Left renal pelvis (tissue), 4 donors: Measurements from ENCODE around the gene FMO1. TPM values are rescaled to one million over a fixed set of nuclear protein-coding genes. Genes with fewer than 3 reads are reported as not detected.
"Not testable (repeated sequence)": the region's sequence is repeated elsewhere in the genome, so short reads cannot be mapped to it uniquely, and the experiment has no call there.

Experiments used
- DNase-seq, 4 donors: peaks; one replicate each; pipeline ENCODE4 v3.0.0-alpha.2; 2013; ENCODE audit warnings: low read depth in 4 of 4, low spot score in 3 of 4
- polyA plus RNA-seq, 4 donors: library from polyadenylated mRNA; unstranded; fragments of 120-200 nt; gene quantifications; one replicate each; pipeline ENCODE4 v1.2.1, GENCODE V29; 2013; ENCODE audit not compliant: insufficient read length in 4 of 4

FMO1 gene
- polyA plus RNA-seq: 100 to 1,000 TPM in 2 of 4 donors, 10 to 100 TPM in 1, 1 to 10 TPM in 1; 9.7 to 183 (median 136) TPM

GRCh38 chr1:171248302-171248701 lies at the start of gene FMO1:
TSS of gene FMO1 (plus strand) at chr1:171248494. CDS start at chr1:171258088, 9,594 bp downstream.
- DNase-seq: no peak

- DNase-seq: no peak
Measured at GRCh38 chr1:171204296-171204695, 44.0 kb upstream of the FMO1 start.

DNA sequence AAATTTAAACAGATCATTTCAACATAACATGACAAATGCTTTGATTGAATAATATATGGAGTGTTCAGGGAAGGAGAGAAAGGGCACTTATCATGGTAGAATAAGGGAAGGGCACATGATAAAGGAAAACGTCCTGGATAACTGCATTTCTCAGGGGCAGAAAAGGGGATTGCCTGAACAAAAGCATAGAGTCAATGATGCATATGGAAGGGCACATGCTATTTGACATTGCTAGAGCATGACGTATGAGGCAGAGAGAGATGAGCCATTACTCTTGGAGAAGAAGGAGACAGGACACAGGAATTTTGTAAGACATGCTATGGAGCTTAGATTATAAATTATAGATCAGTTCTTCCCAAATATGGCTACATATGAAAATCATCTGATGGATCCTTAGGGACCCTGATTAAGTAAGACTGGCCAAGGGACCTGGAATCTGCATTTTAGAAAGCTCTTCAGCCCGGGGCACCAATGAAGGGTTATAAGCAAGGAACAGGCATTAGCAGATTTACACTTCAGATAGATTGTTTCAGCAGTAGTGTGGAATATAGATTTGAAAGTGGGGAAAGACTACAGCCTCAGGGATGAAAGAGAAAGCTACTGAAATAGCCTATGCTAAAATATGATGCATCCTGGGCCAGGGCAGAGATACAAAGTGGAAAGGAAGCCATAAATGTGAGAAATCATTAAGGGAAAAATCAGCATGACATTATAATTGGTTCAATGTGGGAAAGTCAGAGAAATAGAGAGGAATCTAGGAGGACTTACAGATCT lies 41.9 kb upstream of the FMO1 start:
- DNase-seq: no peak

DNA sequence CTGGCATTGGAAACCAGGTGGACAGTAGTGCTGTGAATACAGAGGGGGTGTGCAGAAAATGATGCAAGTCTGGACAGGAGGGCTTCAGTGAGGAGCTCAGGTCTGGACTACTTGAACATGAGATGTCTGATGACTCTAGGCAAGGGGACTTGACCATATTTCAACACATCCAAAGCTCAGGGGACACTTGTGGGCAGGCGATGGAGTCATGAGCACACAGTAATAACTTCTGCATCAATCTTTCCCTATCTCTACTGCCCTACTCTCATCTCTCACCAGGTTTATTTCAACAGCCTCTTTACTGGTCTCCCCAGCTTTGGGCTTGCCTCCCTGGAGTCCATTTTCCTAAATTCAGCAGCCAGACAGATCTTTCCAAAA lies 41.3 kb upstream of the FMO1 start:
- DNase-seq: no peak

- no peak for DNase-seq
Measured at GRCh38 chr1:171207377-171207776, 40.9 kb upstream of the FMO1 start.

DNA sequence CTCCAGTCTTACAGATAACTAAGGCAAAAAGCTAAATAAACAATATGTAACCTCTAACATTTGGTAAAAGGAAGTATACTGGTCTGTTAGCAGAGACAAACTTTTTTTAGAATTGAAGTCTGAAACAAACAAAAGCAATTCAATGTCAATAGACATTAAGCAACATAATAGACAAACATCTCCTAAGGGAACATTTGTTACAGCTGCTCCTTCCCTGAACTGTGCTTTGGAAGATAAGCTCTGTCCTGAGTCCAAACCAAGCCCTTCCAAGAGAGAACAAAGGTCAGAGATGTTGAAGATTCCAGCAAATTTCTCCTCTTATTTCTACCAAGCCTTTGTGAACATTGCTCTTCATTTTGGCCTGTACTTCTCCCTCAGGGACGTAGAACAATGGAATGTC lies 37.9 kb upstream of the FMO1 start:
- no peak for DNase-seq

- no peak for DNase-seq
Measured at GRCh38 chr1:171212607-171213351, 35.5 kb upstream of the FMO1 start.

DNA sequence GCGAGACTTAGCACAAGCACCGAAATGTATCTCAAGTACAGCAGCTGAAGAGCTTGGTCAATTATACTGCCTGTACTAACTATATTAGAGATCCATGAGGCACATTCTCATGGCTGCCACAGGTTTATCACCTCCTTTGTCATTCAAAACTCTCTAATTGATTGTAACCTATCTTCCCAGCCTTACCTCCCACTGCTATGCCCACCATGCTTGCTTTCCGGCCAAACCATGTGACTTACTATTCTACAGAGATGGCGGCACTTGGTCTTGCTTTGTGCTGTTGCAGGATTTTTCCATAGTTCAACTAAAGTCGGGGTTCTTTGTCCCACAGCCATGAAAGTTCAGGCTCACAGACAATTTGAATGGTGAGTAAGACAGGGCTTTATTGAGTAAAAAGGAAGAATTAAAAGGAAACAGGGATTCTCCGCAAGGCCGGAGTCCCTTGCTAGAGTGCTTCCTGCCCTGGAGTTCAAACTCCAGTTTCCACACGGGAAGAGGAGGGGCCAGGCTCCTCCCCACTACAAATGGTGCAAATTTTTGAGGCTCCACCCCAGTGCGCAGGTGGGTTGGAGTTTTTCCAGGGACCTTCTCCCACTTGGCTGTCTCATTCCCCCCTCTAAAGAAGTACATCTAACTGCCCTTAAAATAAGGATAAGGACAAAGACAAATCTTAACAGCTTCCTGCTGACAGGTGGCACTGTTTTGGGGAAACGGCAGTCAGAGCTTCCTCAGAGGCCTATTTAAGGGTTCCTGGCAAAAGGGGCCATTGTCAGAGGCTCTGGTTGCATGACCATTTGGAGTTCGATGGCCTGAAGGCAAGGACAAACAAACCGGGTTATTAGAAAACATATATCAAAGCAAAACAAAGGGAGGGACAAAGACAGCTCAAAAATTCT lies 34.5 kb upstream of the FMO1 start:
- no peak for DNase-seq

DNA sequence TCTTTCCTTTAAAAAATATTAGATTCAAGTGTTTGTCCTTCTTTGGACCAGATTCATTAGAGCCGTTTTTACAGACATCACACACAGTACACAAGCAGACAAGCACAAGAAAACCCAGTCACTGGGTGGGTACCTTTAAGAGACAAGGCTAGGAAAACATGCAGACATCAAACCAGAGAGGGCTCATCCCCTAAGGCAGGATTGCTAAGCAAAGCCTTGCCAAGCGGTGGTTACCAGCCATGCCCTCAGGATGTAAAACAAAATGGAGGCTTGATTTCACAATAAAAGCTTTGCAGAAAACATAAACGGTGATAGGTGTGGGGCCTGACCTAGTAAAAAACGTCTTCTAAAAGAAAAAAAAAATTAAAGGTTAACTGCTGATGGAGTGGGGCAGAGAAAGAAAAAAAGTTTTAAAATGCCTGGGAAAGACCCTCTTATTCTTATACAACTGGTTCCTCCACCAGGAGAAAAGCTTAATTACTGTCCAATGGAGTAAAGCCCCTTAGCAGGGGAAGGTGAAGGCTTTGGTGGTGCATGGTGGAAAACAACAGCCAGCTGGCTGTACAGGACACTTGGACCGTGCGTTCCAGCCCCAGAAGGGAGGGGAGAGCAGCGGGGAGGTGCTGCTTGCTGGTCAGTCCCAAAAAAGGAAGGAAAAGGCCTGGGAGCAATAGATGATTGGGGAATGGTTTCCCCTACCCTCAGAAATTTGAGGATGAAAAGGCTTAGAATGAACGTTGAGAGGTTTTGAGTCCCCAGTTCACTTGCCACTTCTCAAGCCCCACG lies 30.4 kb upstream of the FMO1 start:
- no peak for DNase-seq

- DNase-seq: no peak
Measured at GRCh38 chr1:171218661-171219060, 29.6 kb upstream of the FMO1 start.

DNA sequence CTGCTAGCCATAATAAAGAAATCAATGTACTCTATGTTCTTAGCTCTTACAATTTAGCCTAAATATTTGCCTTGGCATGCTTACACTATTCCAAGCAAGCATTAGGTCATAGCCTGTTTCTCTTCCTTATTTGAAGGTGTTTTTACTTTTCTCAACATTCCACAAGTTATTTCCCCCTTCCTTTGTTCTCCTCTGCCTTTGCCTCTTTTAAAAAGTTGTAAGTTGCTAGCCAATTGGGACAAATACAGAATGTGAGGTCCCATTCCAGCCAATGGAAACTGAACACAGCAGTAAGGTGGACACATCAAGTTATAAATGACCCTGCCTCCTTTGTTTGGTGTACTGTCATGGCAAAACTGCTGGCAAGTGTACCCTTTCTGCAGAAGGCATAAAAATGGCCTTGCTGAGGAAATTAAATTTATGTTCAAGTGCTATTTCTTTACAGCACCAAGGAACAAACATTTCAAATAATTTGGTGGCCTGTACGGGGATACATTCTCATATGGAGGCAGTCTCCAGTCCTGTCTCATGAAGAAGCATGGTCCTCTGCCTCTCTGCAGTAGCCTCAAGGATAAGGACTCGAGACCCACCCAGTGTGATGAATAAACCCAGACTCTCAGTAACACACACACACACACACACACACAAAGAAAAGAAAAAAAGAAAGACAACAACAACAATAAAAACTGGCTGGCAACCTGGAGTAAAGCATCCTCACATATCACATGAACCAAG lies 28.8 kb upstream of the FMO1 start:
- DNase-seq: no peak

DNA sequence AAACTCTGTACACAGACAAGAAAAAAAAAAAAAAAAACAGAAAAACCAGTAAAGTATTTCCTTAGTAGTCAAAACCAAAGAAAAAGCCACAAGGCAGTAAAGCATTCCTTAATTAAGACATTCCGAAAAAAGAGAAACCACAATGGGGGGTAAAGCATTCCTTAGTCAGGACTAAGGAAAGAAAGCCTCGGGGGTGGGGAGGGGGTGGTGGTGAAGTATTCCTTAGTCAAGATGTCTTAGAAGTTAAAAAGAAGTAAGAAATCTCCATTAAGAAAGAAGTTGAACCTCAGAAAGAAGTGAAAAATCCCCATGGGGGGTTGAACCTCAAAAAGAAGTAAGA lies 28.2 kb upstream of the FMO1 start:
- DNase-seq: no peak

GRCh38 chr1:171220581-171221054 lies 27.7 kb upstream of the FMO1 start:
- DNase-seq: peak in 1 of 4 donors; percentile 46

DNA sequence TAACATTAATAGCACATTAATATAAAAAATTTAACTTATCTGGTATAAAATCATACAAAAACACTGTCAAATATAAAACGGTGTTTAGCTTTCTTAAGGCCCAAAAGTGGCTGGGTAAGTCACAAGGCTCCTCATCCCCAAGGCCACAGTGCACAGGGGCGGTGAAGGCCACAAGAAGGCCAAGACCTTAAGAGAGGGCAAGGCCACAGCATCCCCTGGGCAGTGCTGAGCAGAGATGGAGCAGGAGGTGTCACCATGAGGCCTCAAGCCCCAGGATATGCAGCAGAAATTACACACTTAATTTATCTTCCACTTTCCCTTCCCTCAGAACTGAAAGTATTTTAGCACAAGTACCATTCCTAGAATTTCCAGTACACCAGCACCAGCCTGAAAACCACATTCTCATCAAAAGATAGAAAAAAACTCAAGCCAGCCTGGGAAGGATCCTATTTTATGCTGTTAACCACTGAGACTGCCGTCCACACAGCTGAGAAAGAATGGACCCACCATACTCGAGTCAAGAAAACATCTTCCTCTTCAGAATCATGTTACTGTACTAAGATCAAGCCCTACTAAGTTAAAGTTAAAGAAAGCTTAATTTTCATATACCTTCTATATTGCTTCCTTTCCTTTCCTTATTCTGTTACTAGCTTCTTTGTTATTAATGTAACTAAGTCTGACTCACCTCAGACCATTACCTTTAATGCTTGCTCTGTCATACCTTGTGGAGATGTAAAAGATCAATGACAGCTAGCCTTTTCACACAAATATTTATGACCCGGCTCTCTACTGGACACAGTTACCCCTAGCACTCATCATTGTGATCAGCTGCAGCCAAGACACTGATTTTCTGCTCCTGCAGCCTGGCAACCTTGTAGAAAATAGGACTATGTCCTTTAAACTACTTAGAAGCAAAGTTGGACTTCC lies 26.4 kb upstream of the FMO1 start:
- no peak for DNase-seq

GRCh38 chr1:171222936-171223335 lies 25.4 kb upstream of the FMO1 start:
- no peak for DNase-seq

DNA sequence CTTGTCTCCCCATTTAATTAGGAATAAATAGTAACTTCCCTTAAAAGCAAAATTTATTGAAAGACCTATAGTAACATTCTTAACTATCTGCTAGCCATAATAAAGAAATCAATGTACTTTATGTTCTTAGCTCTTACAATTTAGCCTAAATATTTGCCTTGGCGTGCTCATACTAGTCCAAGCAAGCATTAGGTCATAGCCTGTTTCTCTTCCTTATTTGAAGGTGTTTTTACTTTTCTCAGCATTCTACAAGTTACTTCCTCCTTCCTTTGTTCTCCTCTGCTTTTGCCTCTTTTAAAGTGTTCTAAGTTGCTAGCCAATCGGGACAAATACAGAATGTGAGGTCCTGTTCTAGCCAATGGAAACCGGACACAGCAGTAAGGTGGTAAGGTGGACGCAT lies 24.0 kb upstream of the FMO1 start:
- DNase-seq: not testable (repeated sequence)

DNA sequence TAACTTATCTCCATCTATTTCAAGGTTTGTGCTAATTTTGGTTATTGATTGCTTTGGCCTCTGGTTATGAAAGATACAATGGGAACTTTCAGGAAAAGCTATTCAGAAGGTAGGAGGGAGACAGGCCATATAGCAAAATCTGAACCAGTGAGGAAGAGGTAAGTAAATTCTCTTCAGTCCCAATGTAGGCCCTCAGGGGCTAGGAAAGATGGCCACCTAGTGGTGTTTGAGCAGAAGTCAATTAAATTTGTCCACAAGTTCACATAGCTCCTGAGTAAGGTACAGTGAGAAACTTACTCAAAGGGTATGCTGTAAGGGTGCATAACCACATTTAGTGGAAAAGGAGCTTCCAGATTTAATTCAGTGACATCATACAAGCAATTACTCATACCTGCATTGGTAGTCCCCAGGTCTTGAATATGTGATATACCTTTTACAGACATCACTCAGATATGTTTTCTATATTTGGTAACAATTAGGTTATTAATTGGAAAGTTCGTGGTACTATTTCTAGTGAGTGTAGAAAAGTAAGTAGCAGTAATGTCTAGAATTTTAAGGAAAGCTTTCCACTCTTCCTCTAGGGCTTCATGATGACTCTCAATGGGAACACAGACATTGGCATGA lies 21.4 kb upstream of the FMO1 start:
- peak in 1 of 4 donors; percentile 36 for DNase-seq

DNA sequence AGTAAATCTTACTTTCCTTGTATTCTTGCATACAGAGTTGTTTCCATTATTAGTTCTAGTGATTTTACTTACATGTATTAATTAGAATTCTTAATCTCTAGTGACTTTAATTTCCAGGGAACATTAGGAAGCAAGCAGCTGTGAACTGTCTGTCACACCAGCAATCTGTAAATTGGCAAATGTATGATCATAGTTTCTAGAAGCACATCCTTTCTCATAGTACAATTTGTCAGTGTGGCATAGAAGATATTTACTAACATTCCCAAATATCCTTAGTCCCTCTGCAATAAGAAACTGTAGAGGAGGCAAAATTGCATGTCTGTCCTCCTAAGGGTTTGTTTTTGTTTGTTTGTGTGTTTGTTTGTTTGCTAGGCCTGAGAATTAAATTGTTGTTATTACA lies 17.0 kb upstream of the FMO1 start:
- DNase-seq: no peak
